Fibroblast of the aortic adventitia (primary cell): ENCODE results near the gene MAD1L1. TPM values are rescaled to one million over a fixed set of nuclear protein-coding genes. Genes with fewer than 3 reads are reported as not detected.

ENCODE experiments used
- DNase-seq: peaks from one replicate; pipeline ENCODE4 v3.0.0-alpha.2; 2010; ENCODE audit warnings: low read depth
- H3K4me3 ChIP-seq: 2 replicates; pipeline ENCODE4 v1.5.1; 2011; ENCODE audit warnings: low read depth, mild to moderate bottlenecking, control low read depth, low read length, moderate library complexity
- total RNA-seq: library from RNA; depleted of rRNA; stranded (reverse); fragments of >200 nt; gene quantifications from 2 replicates; pipeline ENCODE4 v1.2.3, GENCODE V29; 2012; ENCODE audit warnings: low replicate concordance
- TF ChIP-seq, protein P1 (sequence below): IDR thresholded peaks from 2 replicates; pipeline ENCODE4 v1.5.1; 2011; ENCODE audit warnings: mild to moderate bottlenecking, low read length, control low read depth, inconsistent platforms; ENCODE audit not compliant: insufficient read depth

MAD1L1 gene
- total RNA-seq, 1 donor: 22.9 TPM

DNA sequence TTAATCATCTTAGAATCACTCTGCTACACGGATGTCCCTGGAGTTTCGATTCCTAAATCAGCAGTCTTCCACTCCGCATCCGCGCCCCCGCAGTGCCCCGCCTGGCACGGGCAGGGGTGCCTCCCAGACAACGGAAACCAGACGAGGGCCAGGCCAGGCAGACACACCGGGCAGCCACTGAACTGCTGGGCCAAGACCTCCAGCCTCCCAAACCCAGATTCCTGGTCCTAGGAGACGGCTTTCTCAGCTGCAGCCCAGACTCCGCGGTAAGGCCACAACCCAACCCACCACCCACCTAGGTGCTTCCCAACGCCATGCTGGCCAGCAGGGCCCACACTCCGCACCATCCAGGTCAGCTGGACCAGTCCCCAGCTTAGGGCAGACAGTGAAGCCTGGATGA lies 33.2 kb downstream of the MAD1L1 start:
- TF ChIP-seq, protein P1, sequence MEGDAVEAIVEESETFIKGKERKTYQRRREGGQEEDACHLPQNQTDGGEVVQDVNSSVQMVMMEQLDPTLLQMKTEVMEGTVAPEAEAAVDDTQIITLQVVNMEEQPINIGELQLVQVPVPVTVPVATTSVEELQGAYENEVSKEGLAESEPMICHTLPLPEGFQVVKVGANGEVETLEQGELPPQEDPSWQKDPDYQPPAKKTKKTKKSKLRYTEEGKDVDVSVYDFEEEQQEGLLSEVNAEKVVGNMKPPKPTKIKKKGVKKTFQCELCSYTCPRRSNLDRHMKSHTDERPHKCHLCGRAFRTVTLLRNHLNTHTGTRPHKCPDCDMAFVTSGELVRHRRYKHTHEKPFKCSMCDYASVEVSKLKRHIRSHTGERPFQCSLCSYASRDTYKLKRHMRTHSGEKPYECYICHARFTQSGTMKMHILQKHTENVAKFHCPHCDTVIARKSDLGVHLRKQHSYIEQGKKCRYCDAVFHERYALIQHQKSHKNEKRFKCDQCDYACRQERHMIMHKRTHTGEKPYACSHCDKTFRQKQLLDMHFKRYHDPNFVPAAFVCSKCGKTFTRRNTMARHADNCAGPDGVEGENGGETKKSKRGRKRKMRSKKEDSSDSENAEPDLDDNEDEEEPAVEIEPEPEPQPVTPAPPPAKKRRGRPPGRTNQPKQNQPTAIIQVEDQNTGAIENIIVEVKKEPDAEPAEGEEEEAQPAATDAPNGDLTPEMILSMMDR: no peak
- H3K4me3 ChIP-seq: no peak overlapping the region
- no peak for DNase-seq

- H3K4me3 ChIP-seq: no peak overlapping the region
- DNase-seq: no peak
- TF ChIP-seq, protein P1: no peak
Observed at GRCh38 chr7:2198760-2199159, 34.0 kb downstream of the MAD1L1 start.

GRCh38 chr7:2198206-2198605 lies 34.5 kb downstream of the MAD1L1 start:
- no peak for DNase-seq
- no peak overlapping the region for H3K4me3 ChIP-seq
- TF ChIP-seq, protein P1: no peak

- no peak for DNase-seq
- TF ChIP-seq, protein P1: no peak
- no peak overlapping the region for H3K4me3 ChIP-seq
Observed at GRCh38 chr7:2197436-2198155, 35.1 kb downstream of the MAD1L1 start.

- no peak overlapping the region for H3K4me3 ChIP-seq
- TF ChIP-seq, protein P1: no peak
- DNase-seq: no peak
Observed at GRCh38 chr7:2196381-2197378, 36.1 kb downstream of the MAD1L1 start.

- H3K4me3 ChIP-seq: no peak overlapping the region
- TF ChIP-seq, protein P1: no peak
- no peak for DNase-seq
Observed at GRCh38 chr7:2195400-2196246, 37.1 kb downstream of the MAD1L1 start.
